ENCODE results near the gene STH.

Gene STH

DNA sequence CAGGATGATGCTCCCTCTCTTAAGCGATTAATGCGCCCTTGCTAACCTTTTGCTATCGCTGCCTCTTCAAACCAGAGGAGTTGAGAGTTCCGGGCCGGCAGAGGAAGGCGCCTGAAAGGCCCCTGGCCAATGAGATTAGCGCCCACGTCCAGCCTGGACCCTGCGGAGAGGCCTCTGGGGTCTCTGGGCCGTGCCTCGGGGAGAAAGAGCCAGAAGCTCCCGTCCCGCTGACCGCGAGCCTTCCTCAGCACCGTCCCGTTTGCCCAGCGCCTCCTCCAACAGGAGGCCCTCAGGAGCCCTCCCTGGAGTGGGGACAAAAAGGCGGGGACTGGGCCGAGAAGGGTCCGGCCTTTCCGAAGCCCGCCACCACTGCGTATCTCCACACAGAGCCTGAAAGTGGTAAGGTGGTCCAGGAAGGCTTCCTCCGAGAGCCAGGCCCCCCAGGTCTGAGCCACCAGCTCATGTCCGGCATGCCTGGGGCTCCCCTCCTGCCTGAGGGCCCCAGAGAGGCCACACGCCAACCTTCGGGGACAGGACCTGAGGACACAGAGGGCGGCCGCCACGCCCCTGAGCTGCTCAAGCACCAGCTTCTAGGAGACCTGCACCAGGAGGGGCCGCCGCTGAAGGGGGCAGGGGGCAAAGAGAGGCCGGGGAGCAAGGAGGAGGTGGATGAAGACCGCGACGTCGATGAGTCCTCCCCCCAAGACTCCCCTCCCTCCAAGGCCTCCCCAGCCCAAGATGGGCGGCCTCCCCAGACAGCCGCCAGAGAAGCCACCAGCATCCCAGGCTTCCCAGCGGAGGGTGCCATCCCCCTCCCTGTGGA is 16.0 kb upstream of the STH start:
- Histone ChIP-seq H3K36me3 (ENCODE audit: insufficient read depth, low read length) (no peaks in the 10 kb centered on the region), H3K27ac (ENCODE audit: low read depth, low read length, poor library complexity, severe bottlenecking) (no peak overlapping the region), H3K79me2 (ENCODE audit: insufficient read depth, low read length) (no peaks in the 10 kb centered on the region), H3K9me3 (ENCODE audit: low read length) (no peaks in the 10 kb centered on the region), H3K9ac (ENCODE audit: low read length) (no peak overlapping the region), H4K20me1 (ENCODE audit: insufficient read depth, low read length) (no peaks in the 10 kb centered on the region), H3F3A (ENCODE audit: insufficient read depth, low read length) (no peaks in the 10 kb centered on the region), H3K4me3 (ENCODE audit: low read depth, low read length, poor library complexity, severe bottlenecking) (no peak overlapping the region), H3K4me2 (ENCODE audit: low read length) (no peak overlapping the region), H2AFZ (ENCODE audit: low read length) (no peak overlapping the region), H3K4me1 (ENCODE audit: insufficient read depth, low read length, severe bottlenecking) (no peaks in the 10 kb centered on the region), H3K9me2 (ENCODE audit: low read depth, low read length) (no peaks in the 10 kb centered on the region), H3K27me3 (ENCODE audit: insufficient read depth, low read length) (no peaks in the 10 kb centered on the region)
- no peak for TF ChIP-seq EZH2 (IDR thresholded peaks at IDR 0.05; ENCODE audit: borderline replicate concordance, low read length)
- TF ChIP-seq, protein P1, sequence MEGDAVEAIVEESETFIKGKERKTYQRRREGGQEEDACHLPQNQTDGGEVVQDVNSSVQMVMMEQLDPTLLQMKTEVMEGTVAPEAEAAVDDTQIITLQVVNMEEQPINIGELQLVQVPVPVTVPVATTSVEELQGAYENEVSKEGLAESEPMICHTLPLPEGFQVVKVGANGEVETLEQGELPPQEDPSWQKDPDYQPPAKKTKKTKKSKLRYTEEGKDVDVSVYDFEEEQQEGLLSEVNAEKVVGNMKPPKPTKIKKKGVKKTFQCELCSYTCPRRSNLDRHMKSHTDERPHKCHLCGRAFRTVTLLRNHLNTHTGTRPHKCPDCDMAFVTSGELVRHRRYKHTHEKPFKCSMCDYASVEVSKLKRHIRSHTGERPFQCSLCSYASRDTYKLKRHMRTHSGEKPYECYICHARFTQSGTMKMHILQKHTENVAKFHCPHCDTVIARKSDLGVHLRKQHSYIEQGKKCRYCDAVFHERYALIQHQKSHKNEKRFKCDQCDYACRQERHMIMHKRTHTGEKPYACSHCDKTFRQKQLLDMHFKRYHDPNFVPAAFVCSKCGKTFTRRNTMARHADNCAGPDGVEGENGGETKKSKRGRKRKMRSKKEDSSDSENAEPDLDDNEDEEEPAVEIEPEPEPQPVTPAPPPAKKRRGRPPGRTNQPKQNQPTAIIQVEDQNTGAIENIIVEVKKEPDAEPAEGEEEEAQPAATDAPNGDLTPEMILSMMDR (IDR thresholded peaks at IDR 0.05; ENCODE audit: low read length): no peak

DNA sequence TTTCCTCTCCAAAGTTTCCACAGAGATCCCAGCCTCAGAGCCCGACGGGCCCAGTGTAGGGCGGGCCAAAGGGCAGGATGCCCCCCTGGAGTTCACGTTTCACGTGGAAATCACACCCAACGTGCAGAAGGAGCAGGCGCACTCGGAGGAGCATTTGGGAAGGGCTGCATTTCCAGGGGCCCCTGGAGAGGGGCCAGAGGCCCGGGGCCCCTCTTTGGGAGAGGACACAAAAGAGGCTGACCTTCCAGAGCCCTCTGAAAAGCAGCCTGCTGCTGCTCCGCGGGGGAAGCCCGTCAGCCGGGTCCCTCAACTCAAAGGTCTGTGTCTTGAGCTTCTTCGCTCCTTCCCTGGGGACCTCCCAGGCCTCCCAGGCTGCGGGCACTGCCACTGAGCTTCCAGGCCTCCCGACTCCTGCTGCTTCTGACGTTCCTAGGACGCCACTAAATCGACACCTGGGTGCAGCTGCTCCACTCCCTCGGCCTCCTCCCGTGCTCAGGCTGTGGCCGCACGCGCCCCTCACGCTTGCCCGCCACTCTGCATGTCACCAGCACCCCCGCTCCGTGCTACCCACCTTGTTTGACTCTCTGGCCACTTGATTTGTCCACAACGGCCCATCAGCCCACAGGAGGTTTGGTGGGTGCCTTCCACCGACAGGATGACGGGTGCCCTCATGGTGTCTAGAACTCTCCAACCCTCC is 15.3 kb upstream of the STH start:
- H3K4me3 ChIP-seq (ENCODE audit: low read depth, low read length, poor library complexity, severe bottlenecking): no peak overlapping the region
- H4K20me1 ChIP-seq (ENCODE audit: insufficient read depth, low read length): no peaks in the 10 kb centered on the region
- no peak overlapping the region for H3K27ac ChIP-seq (ENCODE audit: low read depth, low read length, poor library complexity, severe bottlenecking)
- H3K9ac ChIP-seq (ENCODE audit: low read length): no peak overlapping the region
- no peaks in the 10 kb centered on the region for H3K9me3 ChIP-seq (ENCODE audit: low read length)
- TF ChIP-seq, protein P1 (IDR thresholded peaks at IDR 0.05; ENCODE audit: low read length): no peak
- TF ChIP-seq EZH2 (IDR thresholded peaks at IDR 0.05; ENCODE audit: borderline replicate concordance, low read length): no peak
- H3K4me2 ChIP-seq (ENCODE audit: low read length): no peak overlapping the region
- H3K79me2 ChIP-seq (ENCODE audit: insufficient read depth, low read length): no peaks in the 10 kb centered on the region
- H3F3A ChIP-seq (ENCODE audit: insufficient read depth, low read length): no peaks in the 10 kb centered on the region
- no peaks in the 10 kb centered on the region for H3K9me2 ChIP-seq (ENCODE audit: low read depth, low read length)
- no peak overlapping the region for H2AFZ ChIP-seq (ENCODE audit: low read length)
- H3K36me3 ChIP-seq (ENCODE audit: insufficient read depth, low read length): no peaks in the 10 kb centered on the region
- H3K4me1 ChIP-seq (ENCODE audit: insufficient read depth, low read length, severe bottlenecking): no peaks in the 10 kb centered on the region
- H3K27me3 ChIP-seq (ENCODE audit: insufficient read depth, low read length): no peaks in the 10 kb centered on the region

DNA sequence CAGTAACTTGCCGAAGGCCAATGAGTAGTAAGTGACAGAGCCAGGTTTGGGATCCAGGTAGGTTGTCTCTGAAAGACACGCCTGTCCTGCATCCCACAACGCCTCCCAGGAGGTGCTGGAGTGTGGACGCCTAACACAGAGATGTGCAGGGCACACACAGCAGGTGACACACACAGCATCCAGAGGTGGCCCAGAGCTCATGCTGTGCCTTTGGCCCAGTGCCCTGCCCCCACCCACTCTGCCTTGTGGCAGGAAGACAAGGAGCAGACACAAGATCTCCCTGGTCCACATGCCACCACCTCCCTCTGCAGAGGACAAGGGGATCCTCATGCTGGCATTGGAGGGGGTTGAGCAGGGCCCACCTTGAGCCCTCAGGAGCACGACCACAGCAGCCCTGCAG is 14.7 kb upstream of the STH start:
- Histone ChIP-seq H3K27ac (ENCODE audit: low read depth, low read length, poor library complexity, severe bottlenecking) (no peak overlapping the region), H3K9me3 (ENCODE audit: low read length) (no peaks in the 10 kb centered on the region), H3K4me3 (ENCODE audit: low read depth, low read length, poor library complexity, severe bottlenecking) (no peak overlapping the region), H4K20me1 (ENCODE audit: insufficient read depth, low read length) (no peaks in the 10 kb centered on the region), H3K27me3 (ENCODE audit: insufficient read depth, low read length) (no peaks in the 10 kb centered on the region), H3K36me3 (ENCODE audit: insufficient read depth, low read length) (no peaks in the 10 kb centered on the region), H3K9ac (ENCODE audit: low read length) (no peak overlapping the region), H3F3A (ENCODE audit: insufficient read depth, low read length) (no peaks in the 10 kb centered on the region), H3K4me1 (ENCODE audit: insufficient read depth, low read length, severe bottlenecking) (no peaks in the 10 kb centered on the region), H3K79me2 (ENCODE audit: insufficient read depth, low read length) (no peaks in the 10 kb centered on the region), H2AFZ (ENCODE audit: low read length) (no peak overlapping the region), H3K9me2 (ENCODE audit: low read depth, low read length) (no peaks in the 10 kb centered on the region), H3K4me2 (ENCODE audit: low read length) (no peak overlapping the region)
- TF ChIP-seq, protein P1 (IDR thresholded peaks at IDR 0.05; ENCODE audit: low read length): no peak
- no peak for TF ChIP-seq EZH2 (IDR thresholded peaks at IDR 0.05; ENCODE audit: borderline replicate concordance, low read length)

Measured in OCI-LY1 (cell line).